ENCODE results near the gene TBX1.
"Not testable (repeated sequence)": the region's sequence is repeated elsewhere in the genome, so short reads cannot be mapped to it uniquely, and the experiment has no call there.

TBX1 gene

GRCh38 chr22:19723232-19723982 lies 37.2 kb upstream of the TBX1 start, which contains the start of gene GP1BB:
Gene GP1BB (plus strand): TSS chr22:19723539. CDS start chr22:19723570, 31 bp downstream.
- in situ Hi-C loops (cut with MboI; ENCODE audit: low sequenced_read_pairs), result no loop called here

DNA sequence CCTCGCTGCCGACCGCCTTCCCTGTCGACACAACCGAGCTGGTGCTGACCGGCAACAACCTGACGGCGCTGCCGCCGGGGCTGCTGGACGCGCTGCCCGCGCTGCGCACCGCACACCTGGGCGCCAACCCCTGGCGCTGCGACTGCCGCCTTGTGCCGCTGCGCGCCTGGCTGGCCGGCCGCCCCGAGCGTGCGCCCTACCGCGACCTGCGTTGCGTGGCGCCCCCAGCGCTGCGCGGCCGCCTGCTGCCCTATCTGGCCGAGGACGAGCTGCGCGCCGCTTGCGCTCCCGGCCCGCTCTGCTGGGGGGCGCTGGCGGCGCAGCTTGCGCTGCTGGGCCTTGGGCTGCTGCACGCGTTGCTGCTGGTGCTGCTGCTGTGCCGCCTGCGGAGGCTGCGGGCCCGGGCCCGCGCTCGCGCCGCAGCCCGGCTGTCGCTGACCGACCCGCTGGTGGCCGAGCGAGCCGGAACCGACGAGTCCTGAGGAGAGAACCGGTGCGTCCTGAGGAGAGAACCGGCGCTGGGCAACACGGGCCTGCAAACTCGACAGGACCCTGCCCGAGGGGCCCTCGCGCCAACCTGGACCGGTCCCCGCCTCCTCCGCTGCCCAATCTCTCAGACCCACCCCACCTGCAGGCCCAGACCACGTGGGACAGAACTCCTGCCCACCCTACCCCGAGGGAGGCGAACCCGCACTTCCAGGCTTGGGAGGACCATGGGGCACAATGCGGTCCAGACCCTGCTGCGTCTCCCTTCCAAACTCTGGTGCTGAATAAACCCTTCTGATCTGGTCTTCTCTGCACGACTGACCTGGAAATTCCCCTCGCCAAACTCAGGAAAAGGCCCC lies 36.4 kb upstream of the TBX1 start:
- in situ Hi-C loops (cut with MboI; ENCODE audit: low sequenced_read_pairs), result no loop called here

DNA sequence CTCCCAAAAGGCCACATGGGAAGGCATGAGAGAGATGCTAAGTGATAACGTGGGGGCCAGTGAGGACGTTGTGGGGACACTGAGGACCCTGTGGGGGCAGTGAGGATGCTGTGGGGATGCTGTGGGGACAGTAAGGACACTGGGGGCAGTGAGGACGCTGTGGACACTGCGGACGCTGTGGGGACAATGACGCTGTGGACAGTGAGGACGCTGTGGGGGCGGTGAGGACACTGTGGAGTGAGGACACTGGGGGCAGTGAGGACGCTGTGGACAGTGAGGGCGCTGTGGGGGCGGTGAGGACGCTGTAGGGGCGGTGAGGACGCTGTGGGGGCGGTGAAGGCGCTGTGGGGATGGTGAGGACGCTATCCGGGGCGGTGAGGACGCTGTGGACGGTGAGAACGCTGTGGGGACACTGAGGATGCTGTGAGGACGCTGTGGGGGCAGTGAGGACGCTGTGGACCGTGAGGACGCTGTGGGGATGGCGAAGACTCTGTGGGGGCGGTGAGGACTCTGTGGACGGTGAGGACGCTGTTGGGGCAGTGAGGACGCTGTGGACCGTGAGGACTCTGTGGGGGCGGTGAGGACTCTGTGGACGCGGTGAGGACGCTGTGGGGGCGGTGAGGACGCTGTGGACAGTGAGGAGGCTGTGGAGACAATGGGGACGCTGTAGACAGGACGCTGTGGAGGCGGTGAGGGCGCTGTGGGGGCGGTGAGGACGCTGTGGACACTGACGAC lies 35.5 kb upstream of the TBX1 start:
- in situ Hi-C loops (cut with MboI; ENCODE audit: low sequenced_read_pairs), result no loop called here

DNA sequence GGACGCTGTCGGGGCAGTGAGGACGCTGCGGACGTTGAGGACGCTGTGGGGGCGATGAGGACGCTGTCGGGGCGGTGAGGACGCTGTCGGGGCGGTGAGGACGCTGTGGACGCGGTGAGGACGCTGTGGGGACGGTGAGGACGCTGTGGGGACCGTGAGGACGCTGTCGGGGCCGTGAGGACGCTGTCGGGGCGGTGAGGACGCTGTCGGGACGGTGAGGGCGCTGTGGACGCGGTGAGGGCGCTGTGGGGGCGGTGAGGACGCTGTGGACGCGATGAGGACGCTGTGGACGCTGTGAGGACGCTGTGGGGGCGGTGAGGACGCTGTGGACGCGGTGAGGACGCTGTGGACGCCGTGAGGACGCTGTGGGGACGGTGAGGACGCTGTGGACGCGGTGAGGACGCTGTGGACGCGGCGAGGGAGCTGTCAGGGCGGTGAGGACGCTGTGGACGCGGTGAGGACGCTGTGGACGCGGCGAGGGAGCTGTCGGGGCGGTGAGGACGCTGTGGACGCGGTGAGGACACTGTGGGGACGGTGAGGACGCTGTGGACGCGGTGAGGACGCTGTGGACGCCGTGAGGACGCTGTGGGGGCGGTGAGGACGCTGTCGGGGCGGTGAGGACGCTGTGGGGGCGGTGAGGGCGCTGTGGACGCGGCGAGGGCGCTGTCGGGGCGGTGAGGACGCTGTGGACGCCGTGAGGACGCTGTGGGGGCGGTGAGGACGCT lies 34.4 kb upstream of the TBX1 start:
- in situ Hi-C loops (cut with MboI; ENCODE audit: low sequenced_read_pairs), result not testable (repeated sequence)

GRCh38 chr22:19727310-19728150 lies 33.0 kb upstream of the TBX1 start:
- in situ Hi-C loops (cut with MboI; ENCODE audit: low sequenced_read_pairs), result no loop called here

DNA sequence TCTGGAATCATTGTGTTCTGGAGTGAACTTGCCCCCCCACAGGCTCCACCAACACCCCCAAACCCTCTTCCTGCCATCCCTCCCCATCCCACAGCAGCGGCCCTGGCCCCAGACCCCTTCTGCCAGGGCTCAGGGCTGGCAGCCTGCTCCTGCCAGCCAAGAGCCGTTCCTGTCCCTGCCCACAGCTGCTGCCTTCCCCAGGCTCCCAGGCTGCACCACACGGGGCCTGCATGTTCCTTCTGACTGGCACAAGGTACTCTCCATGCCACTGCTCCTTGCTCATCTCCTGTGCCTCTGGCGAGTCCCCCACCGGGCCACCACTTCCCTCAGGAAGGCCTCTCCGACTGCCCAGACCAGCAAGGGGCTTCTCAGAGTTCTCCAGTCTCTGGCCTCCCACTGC lies 32.3 kb upstream of the TBX1 start:
- in situ Hi-C loops (cut with MboI; ENCODE audit: low sequenced_read_pairs), result no loop called here

- in situ Hi-C loops (cut with MboI; ENCODE audit: low sequenced_read_pairs), result no loop called here
Measured at GRCh38 chr22:19728836-19729235, 31.7 kb upstream of the TBX1 start.

DNA sequence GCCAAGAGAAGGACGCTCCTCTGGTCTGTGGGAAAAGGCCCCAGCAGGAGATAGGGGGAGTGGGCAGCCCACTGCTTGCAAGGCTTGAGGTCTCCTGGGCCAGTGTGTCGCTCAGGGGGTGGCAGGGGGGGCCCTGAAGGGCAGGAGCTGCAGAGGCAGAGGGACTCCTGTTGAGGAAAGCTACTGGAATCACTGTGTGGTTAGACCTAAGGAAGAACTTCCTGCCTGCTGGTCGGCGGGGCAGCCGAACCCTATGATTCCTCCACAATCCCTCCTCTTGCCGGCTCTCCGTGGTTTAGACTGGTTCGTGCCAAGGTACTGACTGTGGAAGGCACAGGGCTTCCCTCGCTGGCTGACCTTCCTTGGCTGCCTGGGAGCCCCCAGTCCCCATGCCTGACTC lies 31.1 kb upstream of the TBX1 start:
- in situ Hi-C loops (cut with MboI; ENCODE audit: low sequenced_read_pairs), result no loop called here

DNA sequence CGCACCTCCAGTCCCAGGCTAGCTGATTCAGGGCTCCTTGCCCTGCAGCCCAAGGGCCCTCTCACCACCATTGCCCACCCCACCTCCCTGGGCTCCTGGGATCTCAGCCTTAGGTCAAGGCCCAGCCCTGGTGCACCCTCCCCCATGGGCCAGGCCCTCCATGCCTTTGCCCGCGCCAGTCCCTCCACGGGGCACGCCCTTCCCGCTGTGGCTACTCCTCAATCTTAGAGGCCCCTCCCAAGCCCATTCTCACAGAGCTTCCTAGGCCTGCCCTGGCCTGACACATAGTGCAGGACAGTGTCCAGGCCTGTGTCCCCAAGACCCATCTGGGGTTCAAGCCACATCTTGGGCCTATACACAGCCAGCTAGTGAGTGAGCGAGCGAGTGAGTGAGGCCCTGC lies 30.4 kb upstream of the TBX1 start:
- in situ Hi-C loops (cut with MboI; ENCODE audit: low sequenced_read_pairs), result no loop called here

DNA sequence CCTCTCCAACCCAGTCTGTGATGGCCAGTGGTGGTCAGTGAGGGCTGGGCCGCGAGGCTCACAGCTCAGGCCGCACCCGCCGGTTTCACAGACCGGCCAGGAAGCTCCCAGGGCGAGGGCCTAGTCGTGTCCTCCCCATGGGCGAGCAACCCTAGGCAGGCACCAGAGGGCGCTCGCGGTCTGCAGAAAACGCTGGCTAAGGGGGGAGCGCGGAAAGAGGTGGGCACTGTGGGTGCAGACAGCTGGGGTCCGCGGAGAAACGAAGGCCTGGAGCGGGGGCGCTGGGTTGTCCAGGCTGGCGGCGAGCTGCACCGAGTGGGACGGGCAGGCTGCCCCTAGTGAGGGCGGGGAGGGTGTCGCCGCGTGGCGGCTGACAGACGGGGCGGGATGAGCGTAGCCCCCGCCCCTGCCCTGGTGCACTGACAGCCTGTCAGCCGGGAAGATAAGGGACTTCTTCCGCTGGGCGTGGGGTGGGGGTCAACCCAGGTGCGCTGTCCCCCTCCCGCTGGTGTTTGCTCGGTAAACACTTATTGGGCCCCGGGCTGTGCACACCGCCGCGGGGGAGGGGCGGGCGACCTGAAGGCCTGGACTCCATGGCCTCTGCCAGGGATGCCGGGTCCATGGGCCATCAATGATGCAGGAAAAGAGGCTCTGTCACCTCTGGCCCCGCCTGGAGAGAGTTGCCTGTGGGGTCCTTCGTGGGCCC lies 29.8 kb upstream of the TBX1 start:
- in situ Hi-C loops (cut with MboI; ENCODE audit: low sequenced_read_pairs), result no loop called here

DNA sequence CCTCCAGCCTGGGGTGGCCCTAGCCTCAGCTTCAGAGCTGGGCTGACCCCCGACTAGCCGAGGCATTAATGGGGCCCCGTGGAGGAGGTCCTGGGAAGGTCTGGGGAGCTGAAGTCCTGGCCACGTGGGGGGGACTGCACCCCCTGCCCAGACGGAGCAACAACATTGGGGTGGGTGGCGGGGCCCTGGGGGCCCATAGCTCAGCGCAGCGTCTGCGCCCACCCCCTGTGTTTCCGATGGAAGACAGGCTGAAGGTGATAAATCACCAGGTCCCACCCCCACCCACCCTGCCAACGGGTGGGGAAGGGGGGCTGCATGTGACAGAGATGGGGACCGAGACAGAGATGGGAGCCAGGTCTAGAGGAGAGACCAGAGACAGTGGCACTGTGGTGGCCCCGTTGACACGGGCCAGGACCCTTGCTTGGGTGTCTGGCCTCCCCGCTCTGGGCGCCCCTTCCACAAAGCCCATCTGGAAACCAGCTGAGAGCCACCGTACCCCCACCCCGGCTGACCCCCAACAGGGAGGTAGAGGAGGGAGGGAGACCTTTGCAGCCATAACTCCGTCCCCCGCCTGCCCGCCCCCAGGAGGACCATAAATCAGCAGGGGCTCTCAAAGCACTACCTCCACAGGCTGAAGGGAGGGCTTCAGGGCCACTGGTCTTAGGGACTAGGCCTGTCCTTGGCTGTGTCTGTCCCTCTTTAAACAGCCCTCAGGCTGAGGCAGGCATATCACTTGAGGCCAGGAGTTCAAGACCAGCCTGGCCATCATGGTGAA lies 29.0 kb upstream of the TBX1 start:
- in situ Hi-C loops (cut with MboI; ENCODE audit: low sequenced_read_pairs), result no loop called here

DNA sequence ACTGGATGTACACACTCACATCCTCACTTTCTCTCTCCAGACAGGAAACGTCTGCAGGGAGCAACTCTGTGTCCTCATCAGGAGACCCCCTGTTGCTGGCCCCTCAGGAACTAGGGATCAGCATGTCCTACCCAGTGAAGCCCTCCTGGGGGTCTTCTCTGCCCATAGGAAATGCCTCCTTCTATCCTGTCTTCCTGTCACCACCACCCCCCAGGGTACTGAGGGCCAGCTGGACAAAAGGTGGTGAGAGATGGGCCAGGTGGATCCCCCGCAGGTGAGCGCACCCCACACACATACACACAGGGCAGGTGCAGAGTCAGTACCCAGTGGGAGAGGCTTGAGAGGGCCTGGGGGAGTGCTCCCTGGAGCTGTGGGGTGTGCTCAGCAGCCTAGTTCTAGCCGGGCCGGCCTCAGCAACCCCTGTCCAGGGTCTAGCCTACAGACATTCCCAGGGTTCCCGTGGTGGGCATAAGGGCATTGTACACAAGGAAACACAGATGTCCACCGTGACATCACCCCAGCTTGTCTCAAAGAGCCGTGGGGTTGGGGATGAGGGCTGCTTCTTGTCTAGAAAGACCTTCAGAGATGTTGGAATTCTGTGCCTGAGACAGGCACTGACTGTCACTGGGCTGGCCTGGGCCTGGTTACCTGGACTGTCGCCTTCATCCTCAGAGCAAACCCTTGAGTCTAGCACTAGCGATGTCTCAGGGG lies 28.0 kb upstream of the TBX1 start:
- in situ Hi-C loops (cut with MboI; ENCODE audit: low sequenced_read_pairs), result no loop called here

- in situ Hi-C loops (cut with MboI; ENCODE audit: low sequenced_read_pairs), result no loop called here
Measured at GRCh38 chr22:19733755-19734154, 26.8 kb upstream of the TBX1 start.

DNA sequence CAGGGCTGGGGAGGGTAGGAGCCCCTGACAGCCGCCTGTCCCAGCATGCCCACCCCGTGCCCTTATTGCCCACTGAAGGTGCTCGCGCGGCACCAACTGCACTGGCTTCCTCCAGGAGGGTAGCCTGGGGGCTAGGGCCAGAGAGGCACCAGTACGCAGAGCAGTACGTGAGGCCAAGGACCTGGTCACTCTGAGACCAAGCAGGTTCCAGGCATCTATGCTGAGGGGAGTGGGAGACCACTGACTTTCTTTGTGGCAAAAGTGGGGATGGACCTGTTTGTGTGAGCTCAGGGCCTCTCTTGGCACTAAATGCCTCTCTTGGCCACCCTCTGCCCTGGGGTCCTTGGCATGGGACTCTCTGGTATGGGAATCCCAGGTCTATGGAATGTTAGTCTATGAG lies 26.4 kb upstream of the TBX1 start:
- in situ Hi-C loops (cut with MboI; ENCODE audit: low sequenced_read_pairs), result no loop called here

GRCh38 chr22:19734837-19735382 lies 25.7 kb upstream of the TBX1 start:
- in situ Hi-C loops (cut with MboI; ENCODE audit: low sequenced_read_pairs), result no loop called here

DNA sequence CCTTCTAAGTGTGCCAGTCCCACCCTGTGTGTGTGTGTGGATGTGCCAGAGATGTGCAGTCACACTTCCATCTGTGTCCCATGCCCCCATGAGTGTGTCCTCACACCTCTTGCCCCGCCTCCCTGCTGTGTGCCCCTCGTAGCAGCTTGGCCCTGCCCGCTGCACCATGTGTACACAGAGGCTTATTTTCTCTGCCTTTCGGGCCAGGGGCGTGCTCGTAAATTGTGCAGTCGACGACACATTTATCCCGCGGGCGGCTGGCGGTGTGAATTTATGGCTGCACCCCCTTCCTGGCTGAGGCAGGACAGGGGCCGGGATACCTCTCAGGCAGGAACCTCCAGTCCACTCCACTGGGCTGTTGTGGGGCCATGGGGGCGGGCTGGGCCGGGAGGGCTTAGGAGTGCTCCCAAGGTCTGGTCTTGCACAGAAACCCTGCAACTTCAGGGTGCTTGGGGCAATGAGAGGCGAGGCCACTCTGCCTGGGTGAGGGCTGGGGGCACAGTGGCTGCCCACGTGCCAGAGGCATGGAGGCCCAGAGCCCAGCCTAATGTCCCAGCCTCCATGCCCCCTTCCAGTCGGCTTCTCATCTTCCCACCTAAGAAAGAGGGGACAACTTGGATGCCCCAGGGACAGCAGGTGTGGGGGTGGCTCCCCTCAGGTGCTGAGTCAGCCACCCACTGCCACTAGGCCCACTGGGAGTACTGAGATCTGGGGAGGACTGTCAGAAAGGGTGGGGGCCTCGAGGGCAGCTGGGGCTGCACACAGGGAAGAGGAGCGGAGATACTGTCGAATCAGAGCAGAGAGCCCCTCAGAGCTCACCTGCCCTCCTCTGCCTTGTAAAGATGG lies 24.7 kb upstream of the TBX1 start:
- in situ Hi-C loops (cut with MboI; ENCODE audit: low sequenced_read_pairs), result no loop called here
